Lower leg skin (tissue), 3 donors: ENCODE results near the gene CAMTA1.

Experiments
- CTCF ChIP-seq, 3 donors: fragments of 450-650 bp; IDR thresholded peaks; one replicate each; pipeline ENCODE4 v1.5.1; 2016; ENCODE audit warnings: antibody characterized with exemption in 3 of 3, mild to moderate bottlenecking in 3 of 3, moderate library complexity in 2 of 3
- POLR2A ChIP-seq, 2 donors: fragments of 450-650 bp; IDR thresholded peaks; one replicate each; pipeline ENCODE4 v1.6.1; 2016 to 2017; ENCODE audit warnings: antibody characterized with exemption in 2 of 2, mild to moderate bottlenecking in 1 of 2, moderate library complexity in 1 of 2

- TF ChIP-seq POLR2A (IDR thresholded peaks at IDR 0.05) = no peak
- no peak for TF ChIP-seq CTCF (IDR thresholded peaks at IDR 0.05)
Observed at GRCh38 chr1:7373251-7373650, 588.0 kb downstream of the CAMTA1 start.
